HG03039 (cell line): ENCODE results near the gene DTNA.
"Not testable (repeated sequence)": the region's sequence is repeated elsewhere in the genome, so short reads cannot be mapped to it uniquely, and the experiment has no call there.

ENCODE experiments used
- ATAC-seq: cut with Tn5 transposase; IDR thresholded peaks from one replicate; pipeline ENCODE4 v1.9.1; 2021; ENCODE audit warnings: mild to moderate bottlenecking, moderate library complexity; ENCODE audit not compliant: unreplicated experiment

The DTNA gene

DNA sequence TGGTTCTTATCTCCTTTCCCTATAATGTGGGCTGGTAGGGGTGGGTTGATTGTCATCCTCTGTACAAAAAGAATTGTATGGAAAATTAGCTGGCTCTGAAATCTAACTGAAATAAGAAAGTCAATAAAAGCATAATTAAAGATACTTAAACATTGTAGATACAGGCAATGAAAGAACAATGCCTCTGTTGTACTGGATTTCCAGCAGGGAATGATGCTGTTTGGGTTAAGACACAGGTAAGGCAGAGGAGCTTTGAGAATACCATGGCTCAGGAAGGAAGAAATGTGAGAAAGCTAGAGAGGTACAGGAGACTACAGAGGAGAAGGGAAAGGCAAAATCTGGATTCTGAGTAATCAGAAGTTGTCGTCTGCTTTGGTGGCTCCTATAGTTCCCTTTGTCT is 10.1 kb downstream of the DTNA start:
- no peak for ATAC-seq

DNA sequence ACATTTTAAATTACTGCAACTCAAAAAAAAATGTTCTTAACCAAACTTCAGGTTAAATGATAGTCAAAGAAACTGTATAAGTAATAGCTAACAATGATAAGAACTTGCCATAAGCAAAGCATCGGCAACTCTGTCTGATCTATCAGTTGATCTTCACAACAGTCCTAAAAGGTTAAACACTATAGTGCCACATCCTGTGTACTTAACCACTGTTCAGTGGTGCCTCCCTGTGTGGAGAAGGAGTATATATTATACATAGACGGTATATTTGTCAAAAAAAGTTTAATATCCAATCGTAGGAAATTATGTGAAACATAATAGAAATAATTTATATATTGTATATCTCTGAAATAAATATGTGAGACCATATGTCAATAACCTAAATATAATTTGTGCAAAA is 13.0 kb downstream of the DTNA start:
- ATAC-seq = no peak

DNA sequence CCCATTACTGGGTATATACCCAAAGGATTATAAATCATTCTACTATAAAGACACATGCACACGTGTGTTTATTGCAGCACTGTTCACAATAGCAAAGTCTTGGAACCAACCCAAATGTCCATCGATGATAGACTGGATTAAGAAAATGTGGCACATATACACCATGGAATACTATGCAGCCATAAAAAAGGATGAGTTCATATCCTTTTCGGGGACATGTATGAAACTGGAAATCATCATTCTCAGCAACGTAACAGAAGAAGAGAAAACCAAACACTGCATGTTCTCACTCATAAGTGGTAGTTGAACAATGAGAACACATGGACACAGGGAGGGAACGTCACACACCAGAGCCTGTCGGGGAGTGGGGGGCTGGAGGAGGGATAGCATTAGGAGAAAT is 15.6 kb downstream of the DTNA start:
- not testable (repeated sequence) for ATAC-seq

DNA sequence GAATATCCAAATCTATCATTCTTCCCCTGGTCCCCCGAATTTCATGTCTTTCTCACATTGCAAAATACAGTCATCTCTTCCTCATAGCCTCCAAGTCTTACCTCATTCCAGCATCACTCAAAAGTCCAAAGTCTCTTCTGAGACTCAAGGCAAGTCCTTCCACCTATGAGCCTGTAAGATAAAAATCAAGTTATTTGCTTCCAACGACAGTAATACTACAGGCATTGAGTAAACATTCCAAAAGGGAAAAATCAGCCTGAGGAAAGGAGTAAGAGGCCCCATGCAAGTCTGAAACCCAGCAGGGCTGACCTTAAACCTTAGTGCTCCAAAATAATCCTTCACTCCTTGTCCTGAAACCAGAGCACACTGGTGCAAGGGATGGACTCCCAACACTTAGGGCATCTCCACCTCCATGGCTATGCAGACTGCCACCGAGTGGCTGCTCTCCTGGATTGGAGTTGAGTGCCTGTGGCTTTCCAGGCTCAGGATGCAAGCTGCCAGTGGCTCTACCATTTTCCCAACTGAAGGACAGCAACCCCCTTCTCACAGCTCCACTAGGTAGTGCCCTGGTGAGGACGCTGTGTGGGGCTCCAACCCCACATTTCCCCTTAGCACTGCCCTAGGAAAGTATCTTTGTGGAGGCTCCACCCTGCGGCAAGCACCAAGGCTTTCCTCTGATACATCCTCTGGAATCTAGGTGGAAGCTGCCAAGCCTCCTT is 16.3 kb downstream of the DTNA start:
- no peak for ATAC-seq

DNA sequence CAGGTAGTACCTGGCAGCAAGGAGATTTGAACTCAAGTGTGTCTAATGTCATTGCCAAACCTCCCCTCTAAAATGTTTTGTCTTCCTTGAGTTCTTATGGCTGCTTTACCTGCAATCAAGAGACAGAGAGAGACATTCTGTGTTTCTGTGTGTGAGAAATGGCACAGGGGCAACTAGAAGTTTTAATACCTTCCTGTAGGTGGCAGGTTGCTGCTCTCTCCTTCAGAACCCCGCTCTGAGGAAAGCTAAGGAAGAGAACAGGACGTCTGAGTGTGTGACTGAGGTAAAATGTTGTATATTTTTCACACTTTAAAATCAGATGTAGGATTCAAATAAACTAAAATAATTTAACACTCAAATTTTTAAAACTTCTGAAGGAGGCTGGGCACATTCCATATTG is 19.2 kb downstream of the DTNA start:
- ATAC-seq = no peak

DNA sequence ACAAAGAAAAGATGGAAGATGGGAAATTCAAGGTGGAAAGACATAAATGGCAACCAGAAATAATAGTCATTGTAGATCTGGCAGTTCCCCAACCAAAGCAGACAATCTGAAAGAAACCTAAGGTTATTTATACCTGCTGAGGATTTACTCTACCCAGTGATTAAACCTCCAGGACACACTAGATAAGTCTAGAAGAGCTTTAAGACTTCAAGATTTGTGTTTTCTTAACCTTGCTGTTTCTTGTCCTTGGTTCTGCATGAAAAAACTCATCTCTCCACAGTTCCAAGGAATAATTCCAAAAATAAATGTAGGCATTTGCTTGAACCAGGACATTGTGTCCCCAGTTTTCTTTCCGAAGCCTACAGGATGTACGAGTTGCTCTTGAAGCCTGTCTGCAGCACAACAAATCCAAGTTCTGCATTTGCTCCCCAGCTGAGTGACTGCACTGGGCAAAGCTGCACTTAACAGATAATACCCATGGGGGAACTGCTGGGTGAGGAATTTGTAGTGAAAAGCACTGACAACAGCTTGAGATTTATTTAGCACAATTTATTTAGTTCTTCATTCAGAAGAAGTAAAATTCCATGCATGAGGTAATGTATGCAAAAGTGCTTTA is 19.8 kb downstream of the DTNA start:
- ATAC-seq = no peak

DNA sequence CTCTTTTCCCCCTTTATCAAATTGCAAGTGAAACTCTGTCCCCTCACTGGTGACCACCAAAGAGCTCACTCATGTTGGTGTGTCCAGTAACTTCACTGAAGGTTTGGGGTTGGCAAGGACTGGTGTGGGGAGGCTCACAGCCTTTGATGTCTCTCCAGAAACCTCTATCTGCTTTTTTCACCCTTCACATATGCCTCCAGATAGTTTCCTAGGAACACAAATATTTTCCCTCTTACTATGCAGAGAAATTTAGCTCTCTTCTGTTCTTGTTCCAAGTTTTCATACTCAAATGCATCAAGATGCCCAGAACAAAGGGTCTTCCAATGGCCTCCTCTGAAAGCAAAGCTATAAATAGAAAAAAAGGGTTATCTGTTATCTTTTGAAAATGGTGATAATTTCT is 20.7 kb downstream of the DTNA start:
- ATAC-seq = no peak

DNA sequence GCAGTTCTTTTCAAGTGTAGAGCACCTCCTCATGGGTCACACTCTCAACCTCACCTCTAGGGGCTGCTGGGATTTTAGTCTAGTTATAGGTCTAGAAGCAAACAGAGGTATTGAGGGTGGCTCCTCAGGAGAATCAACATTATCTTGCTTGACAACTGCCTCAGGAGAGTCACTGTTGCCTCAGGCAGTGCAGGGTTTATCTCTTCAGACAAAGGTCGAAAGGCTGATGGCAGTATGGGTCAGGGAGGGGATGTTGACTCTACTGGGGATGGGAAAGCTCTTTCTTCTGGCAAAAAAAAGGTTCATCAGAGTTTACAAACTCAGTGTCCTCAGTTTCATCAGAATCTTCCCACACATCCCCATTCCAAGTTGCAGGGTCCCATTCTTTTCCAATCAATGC is 24.0 kb downstream of the DTNA start:
- no peak for ATAC-seq

DNA sequence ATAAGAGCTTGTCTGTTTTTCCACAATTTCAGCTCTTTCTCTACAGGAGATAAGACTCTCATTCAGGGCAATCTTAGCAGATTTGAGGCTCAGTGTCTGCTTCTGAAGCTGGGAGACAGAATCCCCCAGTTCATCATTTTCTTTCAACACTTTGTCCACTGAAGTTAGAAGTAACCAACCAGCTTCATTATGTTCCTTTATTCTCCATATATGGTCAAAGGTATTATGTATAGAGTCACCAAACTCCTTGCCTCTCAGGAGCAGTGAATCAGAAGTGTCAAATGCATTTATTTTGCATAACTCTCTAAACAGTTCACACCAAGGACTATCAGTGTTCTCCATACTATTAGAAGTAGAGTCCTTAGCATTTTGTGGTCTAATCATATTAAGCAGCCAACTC is 24.4 kb downstream of the DTNA start:
- not testable (repeated sequence) for ATAC-seq

DNA sequence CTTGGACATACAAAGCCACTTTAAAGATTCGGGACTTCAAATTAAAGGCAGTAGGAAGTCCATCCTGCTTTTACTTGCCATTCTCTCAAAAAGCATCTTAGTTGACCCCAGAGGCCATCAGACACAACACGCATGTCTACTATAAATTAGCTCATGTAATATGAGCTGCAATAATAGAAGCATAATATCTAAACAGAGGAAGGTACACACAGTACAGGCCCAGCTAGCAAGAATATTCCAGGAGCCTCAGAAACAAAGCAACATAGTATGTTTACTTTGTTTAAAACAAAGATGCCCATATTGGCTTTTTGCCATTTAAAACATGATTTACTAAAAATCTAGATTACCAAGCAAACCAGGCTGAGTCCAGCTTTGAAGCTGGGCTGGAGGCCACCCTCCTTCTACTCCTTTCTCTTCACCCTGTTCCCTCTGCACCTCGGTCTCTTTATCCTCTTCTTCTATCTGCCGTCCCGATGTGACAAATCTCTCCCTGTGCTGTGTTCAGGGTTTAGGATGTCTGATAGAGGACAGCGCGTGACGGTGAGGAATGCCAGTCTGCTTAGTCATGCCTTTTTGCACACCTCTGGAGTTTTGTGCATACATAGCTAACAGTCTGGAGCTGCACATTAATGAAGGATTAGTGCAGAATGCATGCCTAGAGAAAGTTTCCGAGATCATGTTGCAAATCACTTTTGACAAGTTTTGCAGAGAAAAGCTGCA is 28.2 kb downstream of the DTNA start:
- no peak for ATAC-seq

DNA sequence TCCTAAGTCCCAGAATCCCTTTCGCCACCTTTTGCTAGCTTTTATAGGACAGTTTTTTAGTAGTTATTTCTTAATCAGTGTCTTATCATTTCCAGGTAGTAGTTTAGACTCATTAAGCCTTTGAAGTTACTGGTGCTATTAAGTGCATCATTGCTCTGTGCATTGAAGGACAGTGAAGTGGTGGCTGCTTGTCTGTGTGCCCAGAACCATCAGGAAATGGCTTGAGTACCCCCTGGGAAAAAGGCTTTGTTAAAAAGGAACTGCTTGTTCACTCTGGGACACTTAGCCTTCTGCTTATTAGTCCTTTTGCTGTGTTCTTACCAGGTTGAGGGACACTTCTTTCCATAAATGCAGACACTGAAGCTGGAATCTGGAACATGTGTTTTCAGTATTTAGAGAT is 30.0 kb downstream of the DTNA start:
- no peak for ATAC-seq

DNA sequence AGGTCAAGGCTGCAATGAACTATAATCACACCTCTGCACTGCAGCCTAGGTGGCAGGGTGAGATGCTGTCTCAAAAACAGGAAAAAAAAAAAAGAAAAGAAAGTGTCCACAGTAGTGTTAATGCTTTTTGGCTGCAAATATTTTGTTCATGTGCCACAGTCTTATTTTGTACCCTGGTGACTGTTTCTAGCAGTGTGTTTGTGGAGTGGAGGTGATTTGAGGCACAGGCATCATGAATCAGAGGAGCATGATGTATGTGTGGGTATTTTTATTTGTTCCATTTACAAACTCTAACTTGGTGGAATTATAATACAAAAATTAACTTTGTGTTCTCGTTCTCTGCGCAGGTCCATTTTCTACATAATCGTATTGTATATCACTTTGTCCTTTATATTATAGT is 30.6 kb downstream of the DTNA start:
- no peak for ATAC-seq

DNA sequence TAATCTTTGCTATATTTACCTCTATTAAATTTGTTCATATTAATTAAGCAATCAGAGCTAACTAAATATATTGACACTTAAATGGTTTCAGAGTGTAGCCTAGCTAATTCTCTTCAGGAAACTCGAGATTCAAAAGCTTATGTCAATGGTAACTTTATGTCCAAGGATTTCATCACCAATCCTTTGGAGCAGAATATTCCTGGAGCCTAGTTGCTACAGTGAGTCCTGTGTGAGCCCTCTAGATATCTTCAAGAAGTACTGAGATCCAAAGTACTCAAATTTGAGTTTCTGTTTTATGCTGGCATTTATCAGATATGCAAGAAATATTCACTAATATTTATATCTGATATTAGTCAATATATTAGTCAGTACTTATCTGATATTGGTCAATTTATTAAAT is 31.3 kb downstream of the DTNA start:
- no peak for ATAC-seq

DNA sequence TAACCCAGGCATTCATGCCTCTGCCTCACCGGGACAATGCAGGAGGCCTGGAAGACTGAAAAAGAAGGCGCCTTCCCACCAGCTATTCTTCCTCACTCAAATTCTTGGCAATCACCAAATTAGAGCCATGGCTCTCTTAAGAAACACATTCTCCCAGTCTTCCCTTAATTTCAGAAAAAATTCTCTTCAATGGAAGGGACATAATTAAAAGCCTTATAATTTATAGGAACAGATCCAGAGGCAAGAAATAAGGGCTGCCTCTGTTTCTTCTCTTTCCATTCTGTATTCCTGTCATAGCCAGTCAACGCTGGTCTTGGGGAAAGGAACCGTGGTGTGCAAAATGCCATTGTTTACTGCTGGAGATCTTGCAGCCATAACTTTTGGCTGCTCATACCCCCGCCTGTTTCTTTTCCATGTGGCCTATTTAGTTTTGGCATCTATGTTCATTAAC is 32.8 kb downstream of the DTNA start:
- ATAC-seq = no peak

DNA sequence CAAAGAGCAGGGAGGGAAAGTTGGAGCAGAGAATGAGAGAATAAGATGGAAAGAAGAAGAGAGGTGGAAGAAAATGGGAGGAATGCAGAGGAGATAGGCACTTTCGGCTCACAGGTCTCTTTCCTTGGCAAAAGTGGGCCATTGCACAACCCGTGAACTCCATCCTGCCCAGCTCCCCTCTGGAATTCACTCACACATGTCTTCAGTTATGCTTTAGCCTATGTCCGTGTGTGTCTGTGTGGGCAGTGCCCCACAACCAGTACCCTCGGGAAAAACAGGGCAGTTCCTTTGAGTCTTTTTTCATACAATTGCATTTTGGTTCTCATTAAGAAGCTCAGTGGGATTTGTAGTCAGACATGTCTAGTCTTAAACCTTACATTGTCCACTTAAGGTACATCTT is 34.5 kb downstream of the DTNA start:
- ATAC-seq = no peak

DNA sequence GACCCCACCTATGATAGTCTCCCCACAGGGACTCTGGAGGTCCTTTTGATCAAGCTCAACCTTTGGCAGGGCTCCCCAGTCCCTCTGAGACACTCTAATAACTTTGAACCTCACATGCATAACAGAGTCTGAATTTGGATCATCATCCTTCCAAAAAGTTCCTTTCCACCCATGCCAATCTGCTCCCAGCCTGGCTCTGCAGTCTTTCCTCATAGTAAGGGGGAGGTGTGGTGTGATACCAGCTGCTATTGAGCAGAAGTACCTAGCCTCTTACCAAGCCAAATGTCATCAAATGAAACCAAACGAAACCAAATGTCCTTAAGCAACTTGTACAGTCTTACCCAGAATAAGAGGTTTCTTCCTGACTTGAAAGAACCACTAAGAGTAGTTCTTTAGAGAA is 36.5 kb downstream of the DTNA start:
- ATAC-seq = no peak

DNA sequence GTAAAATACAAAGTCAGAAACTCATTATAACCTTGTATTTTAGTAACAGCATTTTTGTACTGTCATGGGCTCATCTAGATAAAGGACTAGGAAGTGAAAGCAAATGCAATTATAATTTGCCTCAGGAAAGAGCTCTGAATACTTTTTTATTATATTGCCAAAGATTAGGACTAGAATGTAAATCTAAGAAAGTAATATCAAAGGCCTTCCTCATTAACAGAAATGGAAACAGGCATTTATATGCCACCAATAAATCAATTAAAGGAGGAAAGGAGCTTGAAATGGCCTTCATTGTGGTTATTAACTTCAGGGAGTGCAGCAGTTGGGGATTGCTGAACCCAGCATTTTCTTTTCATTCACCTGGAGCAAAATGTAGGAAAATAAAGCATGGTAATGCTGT is 39.6 kb downstream of the DTNA start:
- no peak for ATAC-seq

DNA sequence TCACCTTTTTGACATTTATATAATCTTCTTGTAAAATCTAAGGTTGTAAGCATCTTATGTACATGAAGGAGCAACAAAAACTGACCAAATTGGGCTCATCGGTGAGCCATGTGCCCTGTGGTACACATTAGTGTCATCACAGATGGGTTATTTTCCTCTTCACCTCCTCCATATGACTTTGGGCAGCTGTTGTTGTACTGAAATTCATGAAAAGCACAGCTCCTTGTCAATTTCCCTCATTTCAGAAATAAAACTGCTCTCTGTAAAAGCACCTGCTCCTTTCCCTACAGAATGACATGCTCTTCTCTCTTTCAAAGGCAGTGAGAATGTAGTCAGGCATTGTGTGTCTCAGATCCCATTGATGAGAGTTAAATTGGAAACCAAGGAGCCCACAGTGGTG is 42.0 kb downstream of the DTNA start:
- no peak for ATAC-seq

DNA sequence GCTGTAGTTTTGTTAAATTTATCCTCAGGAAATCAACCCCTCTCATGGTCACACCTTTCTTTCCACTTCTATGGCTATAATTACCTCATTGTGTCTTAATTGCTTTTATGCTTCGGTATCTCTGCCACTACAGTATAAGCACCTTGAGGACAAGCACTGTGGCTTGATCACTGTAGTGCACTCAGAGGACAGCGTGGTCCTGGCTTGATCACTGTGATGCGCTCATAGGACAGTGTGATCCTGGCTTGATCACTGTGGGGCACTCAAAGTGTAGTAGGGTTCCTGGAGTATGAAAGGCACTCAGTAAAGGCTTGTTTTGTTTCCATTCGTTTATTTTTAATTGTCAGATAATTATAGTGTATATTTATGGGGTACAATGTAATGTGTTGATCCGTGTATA is 44.2 kb downstream of the DTNA start:
- no peak for ATAC-seq

DNA sequence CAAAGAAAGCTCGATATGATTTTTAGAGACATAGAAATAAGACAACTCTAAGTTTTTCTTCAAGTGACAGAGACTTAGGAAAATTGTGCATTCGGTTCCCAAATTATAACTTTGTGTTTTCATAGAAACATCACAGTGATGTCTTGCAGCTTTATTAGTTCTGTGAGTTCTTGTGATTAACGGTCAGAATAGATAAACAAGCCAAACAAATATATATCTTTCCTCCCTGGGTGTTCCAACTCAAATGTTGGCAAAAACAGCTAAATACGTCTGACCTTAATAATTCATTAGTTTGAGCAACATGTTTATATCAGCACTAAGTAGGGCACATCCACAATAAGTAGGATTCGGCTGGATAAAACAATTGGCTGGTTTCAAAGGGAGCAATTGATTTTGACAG is 47.6 kb downstream of the DTNA start:
- ATAC-seq = no peak

DNA sequence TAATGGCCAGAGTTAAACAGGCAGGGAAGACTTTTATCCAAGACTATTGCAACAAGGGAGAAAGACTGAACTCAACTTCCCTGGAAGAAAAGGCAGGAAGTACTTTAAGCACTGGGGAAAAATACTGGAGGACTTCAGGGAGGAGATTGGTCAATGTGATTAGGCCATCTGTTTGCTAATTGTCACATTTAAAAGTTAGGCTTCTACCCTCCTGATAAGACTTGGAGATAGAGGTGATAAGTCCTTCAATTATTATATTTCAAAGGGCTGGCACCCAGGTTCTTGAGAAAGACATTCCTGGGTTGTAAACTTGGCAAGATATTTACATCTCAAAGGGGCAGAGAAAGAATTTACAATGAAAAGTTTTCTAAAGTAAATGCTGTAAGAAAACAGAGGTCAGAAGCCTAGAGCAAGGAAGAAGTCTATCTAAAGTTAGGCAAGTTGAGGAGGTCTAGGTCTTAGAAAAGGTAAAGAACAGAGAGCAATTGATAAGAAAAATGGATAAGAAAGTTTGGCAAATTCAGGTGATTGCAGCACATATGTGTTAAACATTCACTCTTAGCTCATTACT is 48.4 kb downstream of the DTNA start:
- ATAC-seq = no peak

DNA sequence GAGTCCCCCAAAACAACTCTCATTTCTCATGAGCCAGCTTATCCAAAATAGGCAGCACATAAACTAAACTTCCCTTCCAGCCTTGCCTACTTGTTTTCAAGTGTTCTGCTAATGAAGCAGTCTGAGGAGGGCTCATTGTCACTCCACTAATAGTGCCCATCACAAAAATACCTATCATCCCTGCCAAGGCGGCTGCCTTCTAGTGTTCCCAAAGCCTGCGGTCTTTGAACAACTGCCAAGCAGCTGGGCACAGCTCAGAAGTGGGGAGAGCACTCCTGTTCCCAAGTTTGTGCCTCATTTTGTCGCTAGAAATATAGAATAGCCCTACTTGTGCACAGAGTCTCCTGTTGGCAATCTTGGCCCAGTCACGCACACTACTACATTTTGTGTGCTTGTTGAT is 50.3 kb downstream of the DTNA start:
- ATAC-seq = no peak
